BJ (cell line): ENCODE data around the gene DGKD. TPM values are rescaled to one million over a fixed set of nuclear protein-coding genes. Genes with fewer than 3 reads are reported as not detected.

Source experiments
- CTCF ChIA-PET: fragments of 350-600 bp; formaldehyde crosslinking; extraction: SDS; loops from one replicate; lab custom pipeline; 2021; ENCODE audit warnings: antibody characterized with exemption, inconsistent platforms; lab: Yijun Ruan, JAX
- POLR2A ChIA-PET: fragments of 300-600 bp; sonication (Branson Sonifier 250); formaldehyde crosslinking; extraction: SDS; loops from one replicate; lab custom pipeline; 2021; ENCODE audit warnings: antibody characterized with exemption; lab: Charles Lee
- DNase-seq: peaks from one replicate; pipeline ENCODE4 v3.0.0-alpha.2; 2011; ENCODE audit warnings: low read depth
- H3K27me3 ChIP-seq: 2 replicates; pipeline ENCODE4 v1.6.0; 2011; ENCODE audit warnings: low read length; ENCODE audit not compliant: control insufficient read depth, insufficient read depth
- H3K36me3 ChIP-seq: 2 replicates; pipeline ENCODE4 v1.5.1; 2011; ENCODE audit warnings: low read length; ENCODE audit not compliant: control insufficient read depth, insufficient read depth
- H3K4me3 ChIP-seq: 2 replicates; pipeline ENCODE4 v1.5.1; 2011; ENCODE audit warnings: low read depth, mild to moderate bottlenecking, control low read depth, low read length
- CTCF ChIP-seq: IDR thresholded peaks from 2 replicates; pipeline ENCODE4 v1.5.1; 2011; ENCODE audit warnings: low read depth, mild to moderate bottlenecking, control low read depth, inconsistent platforms, low read length, moderate library complexity; ENCODE audit not compliant: insufficient read depth
- polyA plus RNA-seq: library from polyadenylated mRNA; depleted of rRNA; stranded (reverse); fragments of >200 nt; gene quantifications from 2 replicates; pipeline ENCODE4 v1.2.3, GENCODE V29; 2011

DGKD gene
- polyA plus RNA-seq, 1 experiment, result 8.5 TPM

GRCh38 chr2:233434666-233435330 lies 80.5 kb downstream of the DGKD start:
- peaks cover 16% of the 10 kb centered on the region for H3K36me3 ChIP-seq
- no peak for TF ChIP-seq CTCF
- no peak overlapping the region for H3K4me3 ChIP-seq
- CTCF ChIA-PET, result interaction anchor here (0.9 to 3.4 kb wide), 5 partner anchors 9 to 277 kb away, joined by 3 to 12 read pairs (median 6); no protein-coding TSS in a partner anchor
- DNase-seq, result no peak
- H3K27me3 ChIP-seq, result no peaks in the 10 kb centered on the region
- POLR2A ChIA-PET, result no interaction called here

DNA sequence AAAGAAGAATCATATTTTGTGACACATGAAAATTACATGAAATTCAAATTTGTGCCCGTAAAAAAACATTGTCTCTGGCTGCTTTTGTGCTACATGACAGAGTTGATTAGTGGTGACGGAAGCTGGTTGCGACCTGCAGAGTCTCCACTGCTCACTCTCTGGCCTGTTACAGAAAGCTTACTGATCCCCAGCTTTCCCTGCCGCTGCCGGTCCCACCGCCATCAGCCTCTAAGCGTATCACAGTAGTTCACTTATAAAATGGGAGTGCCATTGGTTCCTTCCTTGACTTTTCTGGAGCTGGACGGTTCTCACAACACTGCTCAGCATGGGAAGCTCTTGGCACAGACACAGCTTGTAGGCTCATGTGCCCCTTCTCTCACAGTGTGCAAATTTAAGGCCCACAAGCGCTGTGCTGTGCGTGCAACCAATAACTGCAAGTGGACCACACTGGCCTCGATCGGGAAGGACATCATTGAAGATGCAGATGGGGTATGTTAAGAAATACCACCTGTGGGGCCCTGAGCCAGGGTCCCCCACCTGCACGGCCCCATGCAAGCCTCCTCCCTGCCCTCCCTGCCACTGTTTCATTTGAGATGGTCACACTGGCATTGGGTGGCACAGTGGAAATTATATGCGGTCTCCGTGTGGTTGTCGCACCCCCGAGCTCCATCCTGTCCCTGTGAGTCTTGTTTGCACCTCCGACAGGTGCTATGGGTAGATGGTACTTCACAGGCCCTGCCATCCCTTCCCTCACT lies 81.3 kb downstream of the DGKD start:
- no peaks in the 10 kb centered on the region for H3K27me3 ChIP-seq
- ChIA-PET POLR2A (no interaction called here), CTCF (interaction anchor here (1.1 to 3.4 kb wide), 3 partner anchors 8 to 276 kb away, joined by 6 to 12 read pairs (median 10); no protein-coding TSS in a partner anchor)
- peaks cover 16% of the 10 kb centered on the region for H3K36me3 ChIP-seq
- no peak overlapping the region for H3K4me3 ChIP-seq
- TF ChIP-seq CTCF, result no peak
- DNase-seq, result no peak

DNA sequence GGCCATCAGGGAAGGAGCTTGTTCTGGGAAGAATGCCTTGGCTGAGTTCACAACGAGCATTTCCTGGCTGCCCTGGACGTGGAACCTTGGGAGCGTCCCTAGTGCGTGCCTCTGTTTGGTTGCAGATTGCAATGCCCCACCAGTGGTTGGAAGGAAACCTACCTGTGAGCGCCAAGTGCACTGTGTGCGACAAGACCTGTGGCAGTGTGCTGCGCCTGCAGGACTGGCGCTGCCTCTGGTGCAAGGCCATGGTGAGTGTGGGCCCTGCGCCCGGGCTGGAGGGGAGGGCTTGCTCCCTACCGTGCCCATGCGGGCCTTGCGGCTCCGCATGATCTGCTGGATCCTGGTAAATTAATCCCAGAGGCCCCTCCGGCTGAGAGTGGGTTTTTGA lies 81.9 kb downstream of the DGKD start:
- no peak for TF ChIP-seq CTCF
- CTCF ChIA-PET, result interaction anchor here (2.5 to 3.4 kb wide), 2 partner anchors 8 to 12 kb away, joined by 10 to 12 read pairs; no protein-coding TSS in a partner anchor
- DNase-seq, result no peak
- POLR2A ChIA-PET, result no interaction called here
- H3K36me3 ChIP-seq, result peaks cover 16% of the 10 kb centered on the region
- no peak overlapping the region for H3K4me3 ChIP-seq
- H3K27me3 ChIP-seq, result no peaks in the 10 kb centered on the region

DNA sequence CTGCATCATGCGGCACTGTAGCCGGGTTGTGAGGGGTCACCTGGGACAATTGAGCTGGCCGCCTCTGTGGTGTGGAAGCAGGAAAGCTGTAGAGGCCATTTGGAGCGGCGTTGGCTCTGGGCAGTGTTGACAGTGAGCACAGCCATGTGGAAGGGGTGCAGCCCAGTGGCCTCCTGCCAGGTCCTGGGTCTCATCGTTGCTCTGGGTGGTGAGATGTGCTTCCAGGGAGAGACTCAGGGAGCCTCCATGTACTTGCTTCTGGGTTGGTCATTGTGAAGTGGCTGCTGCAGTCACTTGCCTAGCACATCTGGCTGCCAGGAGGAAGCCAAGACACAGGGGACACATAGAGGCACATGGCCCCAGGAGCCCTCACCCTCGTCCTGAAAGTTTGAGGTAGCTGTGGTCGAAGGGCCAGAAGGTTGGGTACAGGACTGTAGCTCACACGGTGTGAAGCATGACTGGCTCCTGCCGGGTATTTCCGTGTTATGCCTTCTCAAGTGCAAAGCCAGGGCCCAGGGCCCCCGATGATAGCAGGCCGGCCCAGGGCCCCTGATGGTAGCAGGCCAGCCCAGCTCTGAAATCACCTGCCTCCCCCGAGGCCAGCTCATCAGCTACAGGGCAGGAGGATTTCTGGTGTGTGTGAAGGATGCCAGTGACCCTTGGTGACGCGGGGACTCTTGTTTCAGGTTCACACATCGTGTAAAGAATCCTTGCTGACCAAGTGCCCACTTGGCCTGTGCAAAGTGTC lies 82.6 kb downstream of the DGKD start:
- Histone ChIP-seq H3K27me3 (no peaks in the 10 kb centered on the region), H3K4me3 (no peak overlapping the region), H3K36me3 (peaks cover 17% of the 10 kb centered on the region)
- DNase-seq, result no peak
- no peak for TF ChIP-seq CTCF
- POLR2A ChIA-PET, result interaction anchor here (0.6 kb wide), 1 partner anchor 15 kb away, joined by 3 read pairs; no protein-coding TSS in a partner anchor
- CTCF ChIA-PET, result interaction anchor here (0.5 to 2.5 kb wide), 4 partner anchors 12 to 898 kb away, joined by 3 to 12 read pairs (median 7); no protein-coding TSS in a partner anchor
